GM12878 (cell line): ENCODE measurements around the gene ARHGAP44. TPM values are rescaled to one million over a fixed set of nuclear protein-coding genes. Genes with fewer than 3 reads are reported as not detected.

Source experiments
- ATAC-seq: fragments of 200-7000 bp; cut with Tn5 transposase; 3 replicates; pipeline ENCODE4 v1.9.1; 2020; ENCODE audit warnings: mild to moderate bottlenecking, moderate library complexity
- BruUV-seq: library from RNA; stranded (reverse); fragments of 400-500 nt; replicated peaks from 2 replicates; lab custom pipeline; 2021; lab: Mats Ljungman, UMichigan
- CTCF ChIA-PET: fragments of 300-600 bp; sonication (Branson Sonifier 250); formaldehyde crosslinking; extraction: SDS; loops from one replicate; lab custom pipeline; 2021; ENCODE audit warnings: inconsistent platforms; lab: Yijun Ruan, JAX
- POLR2A ChIA-PET: fragments of 350-600 bp; formaldehyde crosslinking; extraction: SDS; loops from one replicate; lab custom pipeline; 2021; ENCODE audit warnings: inconsistent platforms; lab: Charles Lee
- RAD21 ChIA-PET: fragments of 300-600 bp; sonication (Branson Sonifier 250); formaldehyde crosslinking; loops from one replicate; lab custom pipeline; 2023; ENCODE audit warnings: antibody characterized with exemption; ENCODE audit not compliant: unreplicated experiment; lab: Charles Lee
- SMC1A ChIA-PET: fragments of 300-600 bp; sonication (Branson Sonifier 250); formaldehyde crosslinking; loops from one replicate; lab custom pipeline; 2023; ENCODE audit not compliant: unreplicated experiment, uncharacterized antibody; lab: Charles Lee
- DNase-seq: peaks from one replicate; pipeline ENCODE4 v3.0.0-alpha.2; 2011; ENCODE audit warnings: low read depth, low spot score
- FAIRE-seq: peaks from 3 replicates; lab custom pipeline; 2011; peaks lifted over from hg19 to GRCh38; lab: Jason Lieb, UNC
- H2AFZ ChIP-seq: 2 replicates; pipeline ENCODE4 v1.6.0; 2011; ENCODE audit warnings: low read depth, low read length, control low read depth; ENCODE audit not compliant: control insufficient read depth
- H3K27ac ChIP-seq: 2 replicates; pipeline ENCODE4 v1.5.1; 2011; ENCODE audit warnings: control low read depth; ENCODE audit not compliant: control insufficient read depth, insufficient read depth
- H3K27me3 ChIP-seq, 2 experiments: replicated peaks in 1 of 2; 2 replicates each; pipeline versions ENCODE4 v1.6.0 to v1.6.1; 2011; ENCODE audit warnings: low read length in 1 of 2; ENCODE audit not compliant: control insufficient read depth in 2 of 2, insufficient read depth in 2 of 2
- H3K36me3 ChIP-seq, 2 experiments: 2 replicates each; pipeline ENCODE4 v1.5.1; 2011; ENCODE audit warnings: low read length in 1 of 2; ENCODE audit not compliant: control insufficient read depth in 2 of 2, insufficient read depth in 2 of 2
- H3K4me1 ChIP-seq: 2 replicates; pipeline ENCODE4 v1.6.1; 2011; ENCODE audit warnings: mild to moderate bottlenecking, low read length, moderate library complexity, mixed read lengths; ENCODE audit not compliant: control insufficient read depth, insufficient read depth
- H3K4me2 ChIP-seq: 2 replicates; pipeline ENCODE4 v1.6.0; 2011; ENCODE audit warnings: control low read depth; ENCODE audit not compliant: control insufficient read depth, insufficient read depth
- H3K4me3 ChIP-seq: fragments of 200-600 bp; sonication (generic); 2 replicates; pipeline ENCODE4 v1.5.1; 2016
- H3K79me2 ChIP-seq: 2 replicates; pipeline ENCODE4 v1.6.0; 2011; ENCODE audit warnings: low read length; ENCODE audit not compliant: control insufficient read depth, insufficient read depth
- H3K9ac ChIP-seq: 2 replicates; pipeline ENCODE4 v1.8.0; 2011; ENCODE audit warnings: low read length, control low read depth, mixed read lengths; ENCODE audit not compliant: control insufficient read depth, insufficient read depth
- H3K9me3 ChIP-seq: replicated peaks from 3 replicates; pipeline ENCODE4 v1.5.1; 2011; ENCODE audit warnings: mild to moderate bottlenecking, low read length; ENCODE audit not compliant: control insufficient read depth, insufficient read depth
- H4K20me1 ChIP-seq: 2 replicates; pipeline ENCODE4 v1.6.0; 2011; ENCODE audit not compliant: control insufficient read depth, insufficient read depth
- BCL11A ChIP-seq: IDR thresholded peaks from 2 replicates; pipeline ENCODE4 v1.6.1; 2011; ENCODE audit warnings: low read depth, low read length
- DPF2 ChIP-seq: fragments of 450-650 bp; IDR thresholded peaks from 2 replicates; pipeline ENCODE4 v1.6.1; 2017; ENCODE audit warnings: mild to moderate bottlenecking
- MYB ChIP-seq: fragments of 150-350 bp; IDR thresholded peaks from 2 replicates; pipeline ENCODE4 v1.6.1; 2014; ENCODE audit warnings: mild to moderate bottlenecking, low read depth, low read length, borderline replicate concordance
- POU2F2 ChIP-seq: IDR thresholded peaks from 3 replicates; pipeline ENCODE4 v1.6.1; 2011; ENCODE audit warnings: low read depth, mild to moderate bottlenecking, low read length, borderline replicate concordance
- RELA ChIP-seq: fragments of 450-650 bp; IDR thresholded peaks from 2 replicates; pipeline ENCODE4 v1.8.0; 2014; ENCODE audit warnings: borderline replicate concordance; ENCODE audit not compliant: partially characterized antibody
- SIX5 ChIP-seq: IDR thresholded peaks from 2 replicates; pipeline ENCODE4 v1.6.1; 2011; ENCODE audit warnings: mild to moderate bottlenecking, low read depth, low read length, moderate library complexity; ENCODE audit not compliant: severe bottlenecking
- SP1 ChIP-seq: IDR thresholded peaks from one replicate; pipeline ENCODE4 v1.6.1; 2011; ENCODE audit warnings: low read depth, low read length
- WGBS: methylation state at CpG from one replicate; pipeline ENCODE4 v1.1.6; 2016; ENCODE audit warnings: low lambda C conversion rate; ENCODE audit not compliant: insufficient replicate concordance, insufficient coverage; ENCODE audit errors: missing lambda C conversion rate; 5-methylcytosine and 5-hydroxymethylcytosine counted together
- in situ Hi-C: fragments of 300-500 bp; cut with MboI; formaldehyde crosslinking; loops from 9 replicates; pipeline ENCODE4 v1.14.3; 2018; ENCODE audit warnings: mixed read lengths
- intact Hi-C: fragments of 100-400 bp; cut with micrococcal nuclease; formaldehyde crosslinking; loops from one replicate; pipeline ENCODE4 v1.14.2; 2022; ENCODE audit not compliant: unreplicated experiment
- polyA plus RNA-seq, 11 experiments: library from polyadenylated mRNA; depleted of rRNA in 4 of 11; unstranded in 6 of 11; stranded (reverse) in 5 of 11; fragments of >200 nt; fragmentation: Nextera tagmentation in 4 of 11; fragmentation: Illumina TruSeq in 1 of 11; extraction: Ambion mirVana in 4 of 11; extraction: Trizol in 1 of 11; gene quantifications; 1 replicate in 1 of 11; 2 replicates in 10 of 11; pipeline versions ENCODE4 v1.2.1 to v1.2.3, GENCODE V29; 2011 to 2016; ENCODE audit warnings: inconsistent platforms in 2 of 11, missing spikeins in 2 of 11, low read depth in 1 of 11
- total RNA-seq, 4 experiments: library from RNA; depleted of rRNA in 3 of 4; stranded (reverse); fragments of >200 nt in 3 of 4; fragmentation: Illumina TruSeq in 1 of 4; extraction: Trizol in 1 of 4; gene quantifications; 2 replicates each; pipeline versions ENCODE4 v1.2.1 to v1.2.3, GENCODE V29; 2013 to 2021
- TF ChIP-seq, protein P1 (sequence below): fragments of 450-650 bp; IDR thresholded peaks from 2 replicates; pipeline ENCODE4 v1.6.1; 2016; ENCODE audit warnings: mild to moderate bottlenecking, moderate library complexity, borderline replicate concordance
- TF ChIP-seq, protein P2 (sequence below), 3 experiments: IDR thresholded peaks in 2 of 3; conservative IDR thresholded peaks in 1 of 3; 2 replicates each; pipeline ENCODE4 v1.5.1; 2011; ENCODE audit warnings: low read depth in 3 of 3, low read length in 3 of 3, mild to moderate bottlenecking in 3 of 3, control low read depth in 2 of 3, moderate library complexity in 2 of 3, inconsistent platforms in 1 of 3, mixed read lengths in 1 of 3; ENCODE audit not compliant: control insufficient read depth in 2 of 3, insufficient read depth in 1 of 3; ENCODE audit errors: extremely low read depth in 1 of 3
- TF ChIP-seq, protein P3 (sequence below): fragments of 450-650 bp; formaldehyde crosslinking; IDR thresholded peaks from 2 replicates; pipeline ENCODE4 v1.5.0; 2022; ENCODE audit warnings: mild to moderate bottlenecking, missing genetic modification characterization
- TF ChIP-seq, protein P4 (sequence below): fragments of 450-650 bp; IDR thresholded peaks from 2 replicates; pipeline ENCODE4 v1.6.1; 2017; ENCODE audit warnings: low read depth, mild to moderate bottlenecking, moderate library complexity

The ARHGAP44 gene
- total and polyA plus RNA-seq, 10 of the 15 experiments (the other 5 are each of a cell fraction or from before 2014, with no cell fraction given) = 0.11 to 1.2 (median 0.48) TPM

GRCh38 chr17:12927541-12928425 lies 138.5 kb downstream of the ARHGAP44 start:
- Histone ChIP-seq H3K79me2 (no peaks in the 10 kb centered on the region), H3K4me2 (no peak overlapping the region), H3K4me3 (no peak overlapping the region), H3K4me1 (no peaks in the 10 kb centered on the region), H2AFZ (no peak overlapping the region), H3K36me3 (no peaks in the 10 kb centered on the region), H3K27ac (no peak overlapping the region), H3K9me3 (no peaks in the 10 kb centered on the region), H3K27me3 (no peaks in the 10 kb centered on the region), H4K20me1 (no peaks in the 10 kb centered on the region), H3K9ac (no peak overlapping the region)
- in situ Hi-C loops (no loop called here), intact Hi-C loops (no loop called here)
- ChIA-PET POLR2A (no interaction called here), CTCF (interaction anchor here (1.7 kb wide), 1 partner anchor 76 kb away, joined by 6 read pairs; no protein-coding TSS in a partner anchor), RAD21 (no interaction called here), SMC1A (no interaction called here)
- DNase-seq = no peak
- no peak for ATAC-seq
- no peak for FAIRE-seq
- 56% methylated on average over 5 of the region's 5 CpGs for WGBS
- no TSS peak for BruUV-seq
- TF ChIP-seq, protein P1, sequence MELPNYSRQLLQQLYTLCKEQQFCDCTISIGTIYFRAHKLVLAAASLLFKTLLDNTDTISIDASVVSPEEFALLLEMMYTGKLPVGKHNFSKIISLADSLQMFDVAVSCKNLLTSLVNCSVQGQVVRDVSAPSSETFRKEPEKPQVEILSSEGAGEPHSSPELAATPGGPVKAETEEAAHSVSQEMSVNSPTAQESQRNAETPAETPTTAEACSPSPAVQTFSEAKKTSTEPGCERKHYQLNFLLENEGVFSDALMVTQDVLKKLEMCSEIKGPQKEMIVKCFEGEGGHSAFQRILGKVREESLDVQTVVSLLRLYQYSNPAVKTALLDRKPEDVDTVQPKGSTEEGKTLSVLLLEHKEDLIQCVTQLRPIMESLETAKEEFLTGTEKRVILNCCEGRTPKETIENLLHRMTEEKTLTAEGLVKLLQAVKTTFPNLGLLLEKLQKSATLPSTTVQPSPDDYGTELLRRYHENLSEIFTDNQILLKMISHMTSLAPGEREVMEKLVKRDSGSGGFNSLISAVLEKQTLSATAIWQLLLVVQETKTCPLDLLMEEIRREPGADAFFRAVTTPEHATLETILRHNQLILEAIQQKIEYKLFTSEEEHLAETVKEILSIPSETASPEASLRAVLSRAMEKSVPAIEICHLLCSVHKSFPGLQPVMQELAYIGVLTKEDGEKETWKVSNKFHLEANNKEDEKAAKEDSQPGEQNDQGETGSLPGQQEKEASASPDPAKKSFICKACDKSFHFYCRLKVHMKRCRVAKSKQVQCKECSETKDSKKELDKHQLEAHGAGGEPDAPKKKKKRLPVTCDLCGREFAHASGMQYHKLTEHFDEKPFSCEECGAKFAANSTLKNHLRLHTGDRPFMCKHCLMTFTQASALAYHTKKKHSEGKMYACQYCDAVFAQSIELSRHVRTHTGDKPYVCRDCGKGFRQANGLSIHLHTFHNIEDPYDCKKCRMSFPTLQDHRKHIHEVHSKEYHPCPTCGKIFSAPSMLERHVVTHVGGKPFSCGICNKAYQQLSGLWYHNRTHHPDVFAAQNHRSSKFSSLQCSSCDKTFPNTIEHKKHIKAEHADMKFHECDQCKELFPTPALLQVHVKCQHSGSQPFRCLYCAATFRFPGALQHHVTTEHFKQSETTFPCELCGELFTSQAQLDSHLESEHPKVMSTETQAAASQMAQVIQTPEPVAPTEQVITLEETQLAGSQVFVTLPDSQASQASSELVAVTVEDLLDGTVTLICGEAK = no peak
- TF ChIP-seq SIX5 (no peak), MYB (no peak), DPF2 (no peak), BCL11A (no peak), RELA (no peak), SP1 (no peak), POU2F2 (no peak)
- TF ChIP-seq, protein P2, sequence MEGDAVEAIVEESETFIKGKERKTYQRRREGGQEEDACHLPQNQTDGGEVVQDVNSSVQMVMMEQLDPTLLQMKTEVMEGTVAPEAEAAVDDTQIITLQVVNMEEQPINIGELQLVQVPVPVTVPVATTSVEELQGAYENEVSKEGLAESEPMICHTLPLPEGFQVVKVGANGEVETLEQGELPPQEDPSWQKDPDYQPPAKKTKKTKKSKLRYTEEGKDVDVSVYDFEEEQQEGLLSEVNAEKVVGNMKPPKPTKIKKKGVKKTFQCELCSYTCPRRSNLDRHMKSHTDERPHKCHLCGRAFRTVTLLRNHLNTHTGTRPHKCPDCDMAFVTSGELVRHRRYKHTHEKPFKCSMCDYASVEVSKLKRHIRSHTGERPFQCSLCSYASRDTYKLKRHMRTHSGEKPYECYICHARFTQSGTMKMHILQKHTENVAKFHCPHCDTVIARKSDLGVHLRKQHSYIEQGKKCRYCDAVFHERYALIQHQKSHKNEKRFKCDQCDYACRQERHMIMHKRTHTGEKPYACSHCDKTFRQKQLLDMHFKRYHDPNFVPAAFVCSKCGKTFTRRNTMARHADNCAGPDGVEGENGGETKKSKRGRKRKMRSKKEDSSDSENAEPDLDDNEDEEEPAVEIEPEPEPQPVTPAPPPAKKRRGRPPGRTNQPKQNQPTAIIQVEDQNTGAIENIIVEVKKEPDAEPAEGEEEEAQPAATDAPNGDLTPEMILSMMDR (IDR thresholded peaks at IDR 0.05 in 2 of 3, conservative IDR thresholded peaks at IDR 0.05 in 1 of 3; ENCODE audit: control insufficient read depth in 2 of 3, extremely low read depth in 1 of 3, insufficient read depth in 1 of 3, low read depth in 3 of 3, low read length in 3 of 3) = no peak
- TF ChIP-seq, protein P3, sequence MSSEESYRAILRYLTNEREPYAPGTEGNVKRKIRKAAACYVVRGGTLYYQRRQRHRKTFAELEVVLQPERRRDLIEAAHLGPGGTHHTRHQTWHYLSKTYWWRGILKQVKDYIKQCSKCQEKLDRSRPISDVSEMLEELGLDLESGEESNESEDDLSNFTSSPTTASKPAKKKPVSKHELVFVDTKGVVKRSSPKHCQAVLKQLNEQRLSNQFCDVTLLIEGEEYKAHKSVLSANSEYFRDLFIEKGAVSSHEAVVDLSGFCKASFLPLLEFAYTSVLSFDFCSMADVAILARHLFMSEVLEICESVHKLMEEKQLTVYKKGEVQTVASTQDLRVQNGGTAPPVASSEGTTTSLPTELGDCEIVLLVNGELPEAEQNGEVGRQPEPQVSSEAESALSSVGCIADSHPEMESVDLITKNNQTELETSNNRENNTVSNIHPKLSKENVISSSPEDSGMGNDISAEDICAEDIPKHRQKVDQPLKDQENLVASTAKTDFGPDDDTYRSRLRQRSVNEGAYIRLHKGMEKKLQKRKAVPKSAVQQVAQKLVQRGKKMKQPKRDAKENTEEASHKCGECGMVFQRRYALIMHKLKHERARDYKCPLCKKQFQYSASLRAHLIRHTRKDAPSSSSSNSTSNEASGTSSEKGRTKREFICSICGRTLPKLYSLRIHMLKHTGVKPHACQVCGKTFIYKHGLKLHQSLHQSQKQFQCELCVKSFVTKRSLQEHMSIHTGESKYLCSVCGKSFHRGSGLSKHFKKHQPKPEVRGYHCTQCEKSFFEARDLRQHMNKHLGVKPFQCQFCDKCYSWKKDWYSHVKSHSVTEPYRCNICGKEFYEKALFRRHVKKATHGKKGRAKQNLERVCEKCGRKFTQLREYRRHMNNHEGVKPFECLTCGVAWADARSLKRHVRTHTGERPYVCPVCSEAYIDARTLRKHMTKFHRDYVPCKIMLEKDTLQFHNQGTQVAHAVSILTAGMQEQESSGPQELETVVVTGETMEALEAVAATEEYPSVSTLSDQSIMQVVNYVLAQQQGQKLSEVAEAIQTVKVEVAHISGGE (CRISPR knock-in tag) = no peak
- TF ChIP-seq, protein P4, sequence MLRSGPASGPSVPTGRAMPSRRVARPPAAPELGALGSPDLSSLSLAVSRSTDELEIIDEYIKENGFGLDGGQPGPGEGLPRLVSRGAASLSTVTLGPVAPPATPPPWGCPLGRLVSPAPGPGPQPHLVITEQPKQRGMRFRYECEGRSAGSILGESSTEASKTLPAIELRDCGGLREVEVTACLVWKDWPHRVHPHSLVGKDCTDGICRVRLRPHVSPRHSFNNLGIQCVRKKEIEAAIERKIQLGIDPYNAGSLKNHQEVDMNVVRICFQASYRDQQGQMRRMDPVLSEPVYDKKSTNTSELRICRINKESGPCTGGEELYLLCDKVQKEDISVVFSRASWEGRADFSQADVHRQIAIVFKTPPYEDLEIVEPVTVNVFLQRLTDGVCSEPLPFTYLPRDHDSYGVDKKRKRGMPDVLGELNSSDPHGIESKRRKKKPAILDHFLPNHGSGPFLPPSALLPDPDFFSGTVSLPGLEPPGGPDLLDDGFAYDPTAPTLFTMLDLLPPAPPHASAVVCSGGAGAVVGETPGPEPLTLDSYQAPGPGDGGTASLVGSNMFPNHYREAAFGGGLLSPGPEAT = no peak
